Smooth muscle cell (in vitro differentiated cells): ENCODE measurements around the gene ARSJ. TPM values are rescaled to one million over a fixed set of nuclear protein-coding genes. Genes with fewer than 3 reads are reported as not detected.

Experiments
- DNase-seq: peaks from one replicate; lab custom pipeline; 2025; ENCODE audit not compliant: unreplicated experiment; lab: John Stamatoyannopoulos, UW
- H2AFZ ChIP-seq: fragments of 200-600 bp; sonication (generic); 2 replicates; pipeline ENCODE4 v1.6.0; 2016; ENCODE audit warnings: antibody characterized with exemption, low read depth, mild to moderate bottlenecking
- H3F3A ChIP-seq: fragments of 200-600 bp; sonication (generic); 2 replicates; pipeline ENCODE4 v1.6.0; 2017; ENCODE audit warnings: antibody characterized with exemption, low read depth
- H3K27ac ChIP-seq: fragments of 200-600 bp; sonication (generic); 2 replicates; pipeline ENCODE4 v1.5.1; 2016; ENCODE audit warnings: low read depth, mild to moderate bottlenecking
- H3K27me3 ChIP-seq: fragments of 200-600 bp; sonication (generic); 2 replicates; pipeline ENCODE4 v1.6.1; 2016; ENCODE audit warnings: low read depth, mild to moderate bottlenecking
- H3K36me3 ChIP-seq: fragments of 200-600 bp; sonication (generic); 2 replicates; pipeline ENCODE4 v1.5.1; 2016; ENCODE audit warnings: low read depth
- H3K4me1 ChIP-seq: fragments of 200-600 bp; sonication (generic); 2 replicates; pipeline ENCODE4 v1.5.1; 2016; ENCODE audit warnings: low read depth
- H3K4me2 ChIP-seq: fragments of 200-600 bp; sonication (generic); 2 replicates; pipeline ENCODE4 v1.6.0; 2016; ENCODE audit warnings: mild to moderate bottlenecking
- H3K4me3 ChIP-seq: fragments of 200-600 bp; sonication (generic); 2 replicates; pipeline ENCODE4 v1.5.1; 2016; ENCODE audit warnings: mild to moderate bottlenecking
- H3K79me2 ChIP-seq: fragments of 200-600 bp; sonication (generic); 2 replicates; pipeline ENCODE4 v1.6.0; 2016; ENCODE audit warnings: low read depth, mild to moderate bottlenecking
- H3K9ac ChIP-seq: fragments of 200-600 bp; sonication (generic); 2 replicates; pipeline ENCODE4 v1.6.0; 2016; ENCODE audit warnings: low read depth
- H3K9me3 ChIP-seq: fragments of 200-600 bp; sonication (generic); replicated peaks from 2 replicates; pipeline ENCODE4 v1.5.1; 2016; ENCODE audit warnings: low read depth
- H4K20me1 ChIP-seq: fragments of 200-600 bp; sonication (generic); 2 replicates; pipeline ENCODE4 v1.6.0; 2016; ENCODE audit warnings: low read depth
- WGBS: methylation state at CpG from one replicate; pipeline ENCODE4 v1.1.7; 2016; ENCODE audit warnings: low lambda C conversion rate; 5-methylcytosine and 5-hydroxymethylcytosine counted together
- polyA plus RNA-seq: library from polyadenylated mRNA; unstranded; fragments of >200 nt; fragmentation: Nextera tagmentation; extraction: Ambion mirVana; gene quantifications from 2 replicates; pipeline ENCODE4 v1.2.1, GENCODE V29; 2016
- total RNA-seq: library from RNA; depleted of rRNA; stranded (reverse); fragments of >200 nt; gene quantifications from 2 replicates; pipeline ENCODE4 v1.2.3, GENCODE V29; 2014
- TF ChIP-seq, protein P1 (sequence below): fragments of 200-600 bp; sonication (generic); IDR thresholded peaks from 2 replicates; pipeline ENCODE4 v1.5.1; 2017; ENCODE audit warnings: borderline replicate concordance, mild to moderate bottlenecking, antibody characterized with exemption; ENCODE audit not compliant: insufficient read depth, poor library complexity, severe bottlenecking

ARSJ gene
- total and polyA plus RNA-seq, 2 experiments from 2014 or later, result 7.9 to 8.8 TPM

DNA sequence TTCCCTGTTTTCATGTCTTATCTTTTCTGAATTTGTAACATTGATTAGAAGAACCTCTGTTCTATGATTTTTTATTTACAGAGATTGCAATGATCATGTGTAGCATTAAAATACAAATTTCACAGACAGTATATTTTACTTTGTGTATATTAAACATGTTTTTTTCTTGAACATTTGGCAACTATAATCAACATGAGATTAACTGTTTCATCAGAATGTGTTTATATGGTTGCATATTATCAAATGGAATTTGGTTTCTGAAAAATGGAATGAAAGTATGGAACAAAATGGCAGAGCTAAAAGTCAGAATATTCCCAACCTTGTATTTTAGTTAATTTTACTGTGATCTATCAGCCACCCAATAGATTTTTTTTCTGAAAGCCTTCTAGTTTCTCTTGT lies 19.9 kb downstream of the ARSJ start:
- Histone ChIP-seq H3K4me2 (peak overlapping the region; percentile 78), H3K36me3 (no peaks in the 10 kb centered on the region), H3K9me3 (no peaks in the 10 kb centered on the region), H3K4me3 (peak overlapping the region; percentile 34), H3K27me3 (no peaks in the 10 kb centered on the region), H3F3A (peaks cover 5% of the 10 kb centered on the region), H3K4me1 (peaks cover 8% of the 10 kb centered on the region), H3K79me2 (no peaks in the 10 kb centered on the region), H2AFZ (no peak overlapping the region), H4K20me1 (no peaks in the 10 kb centered on the region), H3K9ac (peak overlapping the region; percentile 33), H3K27ac (peak overlapping the region; percentile 93)
- TF ChIP-seq, protein P1, sequence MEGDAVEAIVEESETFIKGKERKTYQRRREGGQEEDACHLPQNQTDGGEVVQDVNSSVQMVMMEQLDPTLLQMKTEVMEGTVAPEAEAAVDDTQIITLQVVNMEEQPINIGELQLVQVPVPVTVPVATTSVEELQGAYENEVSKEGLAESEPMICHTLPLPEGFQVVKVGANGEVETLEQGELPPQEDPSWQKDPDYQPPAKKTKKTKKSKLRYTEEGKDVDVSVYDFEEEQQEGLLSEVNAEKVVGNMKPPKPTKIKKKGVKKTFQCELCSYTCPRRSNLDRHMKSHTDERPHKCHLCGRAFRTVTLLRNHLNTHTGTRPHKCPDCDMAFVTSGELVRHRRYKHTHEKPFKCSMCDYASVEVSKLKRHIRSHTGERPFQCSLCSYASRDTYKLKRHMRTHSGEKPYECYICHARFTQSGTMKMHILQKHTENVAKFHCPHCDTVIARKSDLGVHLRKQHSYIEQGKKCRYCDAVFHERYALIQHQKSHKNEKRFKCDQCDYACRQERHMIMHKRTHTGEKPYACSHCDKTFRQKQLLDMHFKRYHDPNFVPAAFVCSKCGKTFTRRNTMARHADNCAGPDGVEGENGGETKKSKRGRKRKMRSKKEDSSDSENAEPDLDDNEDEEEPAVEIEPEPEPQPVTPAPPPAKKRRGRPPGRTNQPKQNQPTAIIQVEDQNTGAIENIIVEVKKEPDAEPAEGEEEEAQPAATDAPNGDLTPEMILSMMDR, result no peak
- DNase-seq, result no peak

GRCh38 chr4:113958766-113959538 lies 20.5 kb downstream of the ARSJ start:
- DNase-seq, result no peak
- TF ChIP-seq, protein P1, result no peak

DNA sequence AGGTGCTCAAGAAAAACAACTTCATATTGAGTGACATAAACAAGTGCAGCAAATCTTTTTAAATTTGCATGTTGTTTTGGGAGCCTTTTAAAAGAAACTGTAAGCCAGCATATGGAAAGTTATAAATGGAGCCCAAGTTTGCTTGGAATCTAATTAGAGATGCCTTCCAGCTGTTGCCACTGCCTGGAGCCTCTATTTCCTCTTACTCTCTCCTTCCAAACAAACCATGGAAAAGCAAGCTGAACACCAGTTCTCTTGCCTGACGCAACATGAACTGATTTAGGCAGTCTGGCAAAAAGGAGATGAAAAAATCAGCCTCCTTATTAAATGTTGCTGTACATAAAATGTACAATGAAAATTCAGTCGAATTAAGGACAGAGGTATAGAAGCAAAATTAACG lies 21.5 kb downstream of the ARSJ start:
- Histone ChIP-seq H3K4me2 (peak overlapping the region; percentile 78), H3K9me3 (no peaks in the 10 kb centered on the region), H3F3A (peaks cover 5% of the 10 kb centered on the region), H3K36me3 (no peaks in the 10 kb centered on the region), H3K4me3 (no peak overlapping the region), H3K9ac (no peak overlapping the region), H3K79me2 (no peaks in the 10 kb centered on the region), H3K4me1 (peaks cover 8% of the 10 kb centered on the region), H4K20me1 (no peaks in the 10 kb centered on the region), H3K27me3 (no peaks in the 10 kb centered on the region), H3K27ac (peak overlapping the region; percentile 93), H2AFZ (no peak overlapping the region)
- TF ChIP-seq, protein P1, result no peak
- WGBS, result 89% methylated on average over 3 of the region's 3 CpGs
- DNase-seq, result no peak

More at GRCh38 chr4:113958766-113959538, 20.5 kb downstream of the ARSJ start:
- Histone ChIP-seq H3K9me3 (no peaks in the 10 kb centered on the region), H3K36me3 (no peaks in the 10 kb centered on the region), H3K9ac (peak overlapping the region; percentile 59), H2AFZ (peak overlapping the region; percentile 64), H3K4me1 (peaks cover 8% of the 10 kb centered on the region), H3F3A (peaks cover 5% of the 10 kb centered on the region), H3K27me3 (no peaks in the 10 kb centered on the region), H4K20me1 (no peaks in the 10 kb centered on the region), H3K27ac (peak overlapping the region; percentile 93), H3K79me2 (no peaks in the 10 kb centered on the region), H3K4me2 (peak overlapping the region; percentile 78), H3K4me3 (peak overlapping the region; percentile 34)
- 35% methylated on average over 8 of the region's 8 CpGs for WGBS

- Histone ChIP-seq H3K4me3 (no peak overlapping the region), H3K9ac (no peak overlapping the region), H3K27me3 (no peaks in the 10 kb centered on the region), H3K4me1 (peaks cover 8% of the 10 kb centered on the region), H3K4me2 (peak overlapping the region; percentile 62), H3K9me3 (no peaks in the 10 kb centered on the region), H3K36me3 (no peaks in the 10 kb centered on the region), H3K27ac (peak overlapping the region; percentile 39), H3F3A (peaks cover 5% of the 10 kb centered on the region), H4K20me1 (no peaks in the 10 kb centered on the region), H2AFZ (no peak overlapping the region), H3K79me2 (no peaks in the 10 kb centered on the region)
- WGBS, result 73% methylated on average over 3 of the region's 3 CpGs
- TF ChIP-seq, protein P1, result no peak
- DNase-seq, result no peak
Observed at GRCh38 chr4:113955948-113956347, 23.5 kb downstream of the ARSJ start.
